GM23248 (cell line): Measurements from ENCODE around the gene ANKS3. TPM values are rescaled to one million over a fixed set of nuclear protein-coding genes. Genes with fewer than 3 reads are reported as not detected.

Experiments
- DNase-seq: peaks from one replicate; pipeline ENCODE4 v3.0.0-alpha.2; 2015
- H2AFZ ChIP-seq: fragments of 200-600 bp; sonication (generic); 2 replicates; pipeline ENCODE4 v1.6.1; 2016; ENCODE audit warnings: antibody characterized with exemption
- H3F3A ChIP-seq: fragments of 200-600 bp; sonication (generic); 2 replicates; pipeline ENCODE4 v1.6.1; 2016; ENCODE audit warnings: mild to moderate bottlenecking, antibody characterized with exemption, mixed run types; ENCODE audit not compliant: insufficient read depth
- H3K27ac ChIP-seq: fragments of 200-600 bp; sonication (generic); 2 replicates; pipeline ENCODE4 v1.5.1; 2016; ENCODE audit warnings: mild to moderate bottlenecking
- H3K27me3 ChIP-seq: fragments of 200-600 bp; sonication (generic); replicated peaks from 2 replicates; pipeline ENCODE4 v1.6.1; 2016; ENCODE audit warnings: mild to moderate bottlenecking; ENCODE audit not compliant: insufficient read depth
- H3K36me3 ChIP-seq: fragments of 200-600 bp; sonication (generic); 2 replicates; pipeline ENCODE4 v1.6.1; 2016; ENCODE audit warnings: low read depth, mild to moderate bottlenecking
- H3K4me1 ChIP-seq: fragments of 200-600 bp; sonication (generic); 2 replicates; pipeline ENCODE4 v1.6.1; 2016; ENCODE audit warnings: mild to moderate bottlenecking; ENCODE audit not compliant: insufficient read depth
- H3K4me2 ChIP-seq: fragments of 200-600 bp; sonication (generic); one replicate; pipeline ENCODE4 v1.6.1; 2016; ENCODE audit warnings: mild to moderate bottlenecking; ENCODE audit not compliant: unreplicated experiment
- H3K4me3 ChIP-seq: fragments of 200-600 bp; sonication (generic); 2 replicates; pipeline ENCODE4 v1.5.1; 2016; ENCODE audit warnings: mild to moderate bottlenecking
- H3K79me2 ChIP-seq: fragments of 200-600 bp; sonication (generic); 2 replicates; pipeline ENCODE4 v1.6.1; 2016; ENCODE audit warnings: mild to moderate bottlenecking; ENCODE audit not compliant: insufficient read depth
- H3K9ac ChIP-seq: fragments of 200-600 bp; sonication (generic); 2 replicates; pipeline ENCODE4 v1.6.1; 2016; ENCODE audit warnings: mild to moderate bottlenecking
- H3K9me2 ChIP-seq: fragments of 200-600 bp; sonication (generic); 2 replicates; pipeline ENCODE4 v1.6.1; 2016; ENCODE audit warnings: mixed run types, mild to moderate bottlenecking, moderate library complexity; ENCODE audit not compliant: insufficient read depth
- H3K9me3 ChIP-seq: fragments of 200-600 bp; sonication (generic); one replicate; pipeline ENCODE4 v1.6.1; 2017; ENCODE audit warnings: low read depth
- H4K20me1 ChIP-seq: fragments of 200-600 bp; sonication (generic); 2 replicates; pipeline ENCODE4 v1.6.0; 2016; ENCODE audit not compliant: insufficient read depth
- EZH2 ChIP-seq: fragments of 200-600 bp; sonication (generic); IDR thresholded peaks from 2 replicates; pipeline ENCODE4 v1.6.1; 2018; ENCODE audit warnings: antibody characterized with exemption, mild to moderate bottlenecking; ENCODE audit not compliant: insufficient read depth, poor library complexity, severe bottlenecking
- EZH2phosphoT487 ChIP-seq: fragments of 200-600 bp; sonication (generic); IDR thresholded peaks from 2 replicates; pipeline ENCODE4 v1.6.1; 2018; ENCODE audit warnings: antibody characterized with exemption, moderate library complexity, mild to moderate bottlenecking, low read depth; ENCODE audit not compliant: insufficient read depth
- WGBS, 2 experiments: methylation state at CpG; one replicate each; pipeline ENCODE4 v1.1.6; 2015 to 2017; ENCODE audit warnings: low lambda C conversion rate in 2 of 2, low coverage in 1 of 2; ENCODE audit errors: missing lambda C conversion rate in 2 of 2; 5-methylcytosine and 5-hydroxymethylcytosine counted together
- in situ Hi-C: fragments of 300-500 bp; cut with MboI; formaldehyde crosslinking; loops from 2 replicates; pipeline ENCODE4 v1.15.0; 2020
- polyA plus RNA-seq: library from polyadenylated mRNA; unstranded; fragments of >200 nt; fragmentation: Nextera tagmentation; extraction: Ambion mirVana; gene quantifications from 2 replicates; pipeline ENCODE4 v1.2.1, GENCODE V29; 2016
- total RNA-seq: library from RNA; depleted of rRNA; stranded (reverse); fragments of >200 nt; shearing (Covaris generic); gene quantifications from 2 replicates; pipeline ENCODE4 v1.2.3, GENCODE V29; 2014

Gene ANKS3
- total and polyA plus RNA-seq, 2 experiments from 2014 or later, result 12.8 to 20.0 TPM

DNA sequence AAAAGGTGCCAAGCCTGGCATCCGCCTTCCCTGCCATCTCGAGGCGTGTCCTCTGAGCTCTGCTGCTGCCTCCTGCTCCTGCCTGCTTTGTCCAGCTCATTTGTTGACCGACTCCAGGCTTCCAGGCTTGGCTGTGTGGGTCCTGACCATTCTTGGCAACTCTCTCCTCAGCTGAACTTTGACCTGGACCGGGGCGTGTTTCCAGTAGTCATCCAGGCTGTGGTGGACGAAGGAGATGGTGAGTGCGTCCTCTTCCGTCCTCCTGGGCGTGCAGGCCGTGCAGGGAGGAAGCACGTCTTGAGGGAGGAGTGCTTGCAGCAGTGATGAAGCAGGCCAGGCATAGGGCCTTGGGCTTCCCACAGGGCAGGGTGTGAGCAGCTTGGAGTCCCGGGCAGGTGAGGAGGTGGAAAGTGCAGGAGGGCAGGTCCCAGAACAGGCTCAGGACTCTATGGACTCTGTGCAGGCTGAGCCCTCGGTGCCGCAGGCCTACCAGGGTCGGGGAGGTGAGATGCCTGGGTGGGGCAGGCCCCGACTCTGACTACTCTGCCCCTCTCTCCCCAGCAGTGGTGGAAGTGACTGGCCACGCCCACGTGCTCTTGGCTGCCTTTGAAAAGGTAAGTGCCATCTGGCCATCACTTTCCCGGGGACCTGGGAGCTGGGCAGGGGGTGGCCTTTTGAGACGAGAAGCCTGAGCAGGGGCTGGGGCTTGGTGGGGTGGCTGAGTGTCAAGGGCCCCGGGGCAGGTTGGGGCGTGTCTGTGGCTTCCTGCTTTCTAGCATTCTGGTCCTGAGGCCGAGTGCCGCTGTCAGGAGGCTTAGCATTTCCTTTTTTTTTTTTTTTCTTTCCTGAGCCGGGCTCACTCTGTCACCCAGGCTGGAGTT is 69.3 kb downstream of the ANKS3 start:
- peaks cover 17% of the 10 kb centered on the region for H3K36me3 ChIP-seq
- H3K9me3 ChIP-seq, result no peaks in the 10 kb centered on the region
- WGBS, 2 experiments, result 83 to 87% methylated on average over 25 to 26 of the region's 26 CpGs
- no peak overlapping the region for H3K9ac ChIP-seq
- H3K4me3 ChIP-seq, result no peak overlapping the region
- no peaks in the 10 kb centered on the region for H3K9me2 ChIP-seq
- no peak for DNase-seq
- in situ Hi-C loops, result no loop called here
- H3F3A ChIP-seq, result no peaks in the 10 kb centered on the region
- peaks cover 23% of the 10 kb centered on the region for H3K79me2 ChIP-seq
- H3K4me2 ChIP-seq, result no peak overlapping the region
- no peak overlapping the region for H2AFZ ChIP-seq
- H3K27ac ChIP-seq, result no peak overlapping the region
- no peaks in the 10 kb centered on the region for H3K4me1 ChIP-seq
- H4K20me1 ChIP-seq, result no peaks in the 10 kb centered on the region
- H3K27me3 ChIP-seq, result no peaks in the 10 kb centered on the region
- TF ChIP-seq EZH2phosphoT487 (no peak), EZH2 (no peak)

DNA sequence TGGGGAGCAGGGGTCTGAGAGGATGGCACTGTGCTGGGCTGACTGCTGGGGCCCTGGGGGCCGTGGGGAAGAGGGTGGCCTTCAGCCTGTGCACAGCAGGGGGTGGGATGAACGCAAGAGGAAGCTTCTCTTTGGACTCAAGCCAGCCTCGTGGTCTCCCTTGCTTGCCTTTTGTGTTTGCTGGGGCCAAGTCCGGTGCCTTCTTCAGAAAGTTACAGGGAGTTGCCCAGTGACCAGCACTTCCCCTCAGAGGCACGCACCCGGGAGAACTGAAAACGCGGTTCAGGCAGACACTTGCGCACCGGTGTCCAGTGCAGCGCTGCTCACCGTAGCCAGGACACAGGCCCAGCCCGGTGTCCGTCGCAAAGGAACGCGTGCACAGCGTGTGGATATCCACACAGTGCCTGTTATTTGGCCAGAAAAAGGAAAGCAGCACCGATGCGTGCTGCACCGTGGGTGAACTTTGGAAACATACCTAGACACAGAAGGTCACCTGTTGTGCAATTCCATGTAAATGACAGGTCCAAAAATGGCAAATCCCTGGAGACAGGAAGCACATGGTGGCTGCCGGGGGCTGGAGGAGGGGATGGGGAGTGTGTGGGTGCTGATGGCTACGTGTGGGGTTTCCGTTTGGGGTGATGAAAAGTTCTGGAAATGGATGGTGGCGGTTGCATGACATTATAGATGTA is 70.2 kb downstream of the ANKS3 start:
- no peak overlapping the region for H3K9ac ChIP-seq
- H3K27ac ChIP-seq, result no peak overlapping the region
- no peaks in the 10 kb centered on the region for H4K20me1 ChIP-seq
- H3K9me2 ChIP-seq, result no peaks in the 10 kb centered on the region
- peaks cover 28% of the 10 kb centered on the region for H3K79me2 ChIP-seq
- H3F3A ChIP-seq, result no peaks in the 10 kb centered on the region
- no peaks in the 10 kb centered on the region for H3K4me1 ChIP-seq
- no peak for DNase-seq
- no peaks in the 10 kb centered on the region for H3K9me3 ChIP-seq
- H3K4me2 ChIP-seq, result no peak overlapping the region
- in situ Hi-C loops, result no loop called here
- no peak for TF ChIP-seq EZH2phosphoT487
- no peak for TF ChIP-seq EZH2
- H3K27me3 ChIP-seq, result no peaks in the 10 kb centered on the region
- WGBS, 2 experiments, result 88 to 90% methylated on average over 25 of the region's 25 CpGs
- peaks cover 9% of the 10 kb centered on the region for H3K36me3 ChIP-seq
- no peak overlapping the region for H3K4me3 ChIP-seq
- H2AFZ ChIP-seq, result no peak overlapping the region

DNA sequence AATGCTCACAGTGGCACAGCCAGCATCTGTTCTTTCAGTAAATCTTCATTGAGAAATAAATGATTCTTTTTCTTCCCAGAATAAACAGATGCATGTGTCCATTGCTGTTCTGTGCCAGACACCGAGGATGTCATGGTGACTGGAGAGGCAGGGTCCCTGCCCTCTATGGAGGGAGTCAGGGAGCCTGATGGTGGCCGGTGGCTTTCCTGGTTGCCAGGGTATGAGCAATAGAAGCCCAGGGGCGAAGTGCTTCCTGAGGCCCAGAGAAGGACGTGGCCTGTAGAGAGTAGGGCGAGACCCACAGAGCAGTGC is 70.7 kb downstream of the ANKS3 start:
- DNase-seq, result no peak
- Histone ChIP-seq H3K79me2 (peaks cover 28% of the 10 kb centered on the region), H3F3A (no peaks in the 10 kb centered on the region), H3K36me3 (peaks cover 4% of the 10 kb centered on the region), H3K9ac (no peak overlapping the region), H3K4me3 (no peak overlapping the region), H4K20me1 (no peaks in the 10 kb centered on the region), H3K4me2 (no peak overlapping the region), H2AFZ (no peak overlapping the region), H3K27me3 (no peaks in the 10 kb centered on the region), H3K27ac (no peak overlapping the region), H3K4me1 (no peaks in the 10 kb centered on the region), H3K9me2 (no peaks in the 10 kb centered on the region), H3K9me3 (no peaks in the 10 kb centered on the region)
- no peak for TF ChIP-seq EZH2
- TF ChIP-seq EZH2phosphoT487, result no peak
- 81 to 83% methylated on average over 5 of the region's 5 CpGs for WGBS, 2 experiments
- in situ Hi-C loops, result no loop called here

DNA sequence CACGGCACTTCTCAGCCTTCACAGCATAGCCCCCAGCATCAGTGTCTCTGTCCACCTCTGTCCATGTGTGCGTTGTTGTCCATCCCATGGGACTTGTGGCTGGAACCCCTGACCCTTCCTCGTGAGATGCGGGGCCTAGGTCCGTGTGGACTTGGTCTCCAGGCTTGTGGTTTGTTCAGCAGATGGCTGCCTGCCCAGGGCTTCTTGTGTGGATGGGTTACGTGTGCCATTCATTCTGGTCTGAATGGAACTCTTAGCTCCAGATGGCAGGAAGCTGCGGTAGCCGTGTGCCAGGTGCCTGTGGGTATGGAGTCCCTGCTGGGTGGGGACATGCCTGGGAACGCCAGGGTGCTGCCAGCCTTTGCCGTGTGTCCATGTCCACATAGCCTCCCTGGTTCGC is 72.4 kb downstream of the ANKS3 start:
- no peaks in the 10 kb centered on the region for H4K20me1 ChIP-seq
- H3F3A ChIP-seq, result no peaks in the 10 kb centered on the region
- H3K4me1 ChIP-seq, result no peaks in the 10 kb centered on the region
- no peaks in the 10 kb centered on the region for H3K27me3 ChIP-seq
- H3K9ac ChIP-seq, result no peak overlapping the region
- H3K36me3 ChIP-seq, result no peaks in the 10 kb centered on the region; the same call in 1 of the 2 replicates
- TF ChIP-seq EZH2phosphoT487 (no peak), EZH2 (no peak)
- no peak overlapping the region for H3K4me3 ChIP-seq
- peaks cover 28% of the 10 kb centered on the region for H3K79me2 ChIP-seq
- H3K9me3 ChIP-seq, result no peaks in the 10 kb centered on the region
- H3K9me2 ChIP-seq, result no peaks in the 10 kb centered on the region
- 78 to 91% methylated on average over 11 of the region's 11 CpGs for WGBS, 2 experiments
- H3K27ac ChIP-seq, result no peak overlapping the region
- H2AFZ ChIP-seq, result no peak overlapping the region
- in situ Hi-C loops, result no loop called here
- H3K4me2 ChIP-seq, result no peak overlapping the region
- DNase-seq, result no peak
